HG03159 (cell line): Measurements from ENCODE around the gene SYP.
"Not testable (repeated sequence)": the region's sequence is repeated elsewhere in the genome, so short reads cannot be mapped to it uniquely, and the experiment has no call there.

Source experiments
- ATAC-seq: cut with Tn5 transposase; IDR thresholded peaks from one replicate; pipeline ENCODE4 v1.9.1; 2021; ENCODE audit warnings: mild to moderate bottlenecking, moderate library complexity; ENCODE audit not compliant: unreplicated experiment

Gene SYP

DNA sequence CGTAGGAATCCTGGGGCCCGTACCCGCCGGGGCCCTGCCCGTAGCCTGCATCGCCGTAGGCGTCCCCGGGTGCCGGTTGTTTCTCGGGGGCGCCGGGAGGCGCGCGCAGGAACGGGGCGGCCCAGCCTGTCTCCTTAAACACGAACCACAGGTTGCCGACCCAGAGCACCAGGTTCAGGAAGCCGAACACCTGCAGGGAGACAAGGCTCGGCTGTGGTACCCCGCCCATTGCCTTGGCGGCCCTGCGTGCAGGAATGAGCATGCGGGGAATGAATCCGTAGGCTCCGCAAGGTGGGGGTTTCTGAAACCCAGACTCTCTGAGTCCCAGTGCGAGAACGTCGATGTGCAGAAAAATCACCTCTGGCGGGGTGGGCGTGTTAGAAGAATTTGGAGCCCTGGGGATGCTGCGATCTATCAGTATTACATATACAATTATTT lies 8.4 kb downstream of the SYP start:
- peak; percentile 12 for ATAC-seq

DNA sequence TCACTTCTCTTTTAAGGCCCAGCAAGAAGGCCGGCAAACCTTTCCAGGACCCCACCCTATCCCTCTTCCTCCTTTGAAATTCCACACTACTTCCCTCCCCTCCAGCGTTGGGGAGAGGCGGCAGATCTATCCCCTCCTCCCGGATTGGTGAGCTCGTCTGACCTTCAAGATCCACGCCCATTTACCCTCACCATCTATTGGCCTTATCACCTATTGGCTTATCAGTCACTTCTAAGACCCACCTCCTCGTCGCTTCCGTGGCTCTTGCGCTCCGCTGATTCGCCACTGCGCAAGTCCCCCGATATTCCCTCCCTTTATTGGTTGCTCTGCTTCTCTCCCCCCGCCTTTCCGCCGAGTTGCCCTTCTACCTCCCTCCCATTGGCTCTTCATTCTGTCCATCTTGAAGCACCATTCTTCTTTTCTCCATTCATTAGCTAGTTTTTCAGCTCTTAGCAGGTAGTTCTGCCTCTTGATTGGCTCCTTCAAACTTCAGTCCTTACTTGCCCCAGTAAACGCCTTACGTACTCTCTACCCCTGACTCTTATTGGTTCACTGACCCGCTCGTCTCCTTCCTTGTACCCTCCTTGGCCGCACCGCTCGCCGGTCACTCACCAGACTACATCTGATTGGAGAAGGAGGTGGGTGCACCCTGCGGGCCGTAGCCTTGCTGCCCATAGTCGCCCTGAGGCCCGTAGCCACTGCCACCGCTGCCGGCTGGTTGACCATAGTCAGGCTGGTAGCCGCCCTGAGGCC lies 9.0 kb downstream of the SYP start:
- ATAC-seq = peak; percentile 87

DNA sequence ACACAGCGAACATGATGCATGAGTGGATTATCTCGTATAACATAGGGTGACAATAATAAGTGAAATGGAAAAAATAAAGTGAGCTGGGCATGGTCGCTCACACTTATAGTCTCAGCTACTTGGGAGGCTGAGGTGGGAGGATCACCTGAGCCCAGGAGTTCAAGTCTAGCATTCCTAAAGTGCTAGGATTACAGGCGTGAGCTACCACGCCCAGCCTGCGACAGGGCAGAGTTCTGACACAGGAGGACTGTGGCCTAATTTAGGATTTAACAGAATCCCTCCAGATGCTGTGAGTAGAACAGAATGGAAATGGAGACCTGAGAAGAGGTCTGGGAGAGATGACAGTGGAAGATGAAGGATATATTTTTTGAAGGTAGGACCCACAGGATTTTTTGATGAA lies 10.4 kb downstream of the SYP start:
- no peak for ATAC-seq

DNA sequence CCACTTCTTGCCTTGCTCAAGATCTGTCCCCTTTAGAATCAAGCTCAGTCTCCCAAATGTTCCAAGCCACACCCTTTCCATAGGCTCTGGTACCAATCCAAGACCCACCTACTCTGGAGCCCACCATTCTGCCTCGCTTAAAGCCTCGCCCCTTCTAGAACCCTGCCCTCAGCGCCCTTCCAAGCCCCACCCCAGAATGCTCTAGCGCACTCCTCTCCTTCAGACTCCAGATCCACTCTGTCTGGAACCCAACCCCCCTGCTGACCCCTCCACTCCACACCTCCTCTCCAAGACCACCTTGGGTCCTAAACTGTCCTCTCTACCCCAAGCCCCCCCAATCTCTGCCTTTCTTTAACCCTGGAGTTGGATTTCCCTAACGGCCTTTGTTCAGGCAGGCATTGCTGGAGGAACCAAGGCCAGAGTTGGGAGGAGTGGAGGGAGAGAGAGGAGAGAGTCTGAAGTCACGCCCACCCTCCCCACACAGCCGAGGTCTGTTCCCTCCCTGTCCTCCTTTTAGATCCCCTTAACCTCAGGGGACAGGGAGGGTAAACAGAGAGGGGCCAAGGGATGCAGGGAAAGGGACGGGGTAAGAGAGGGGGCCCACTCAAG lies 11.4 kb downstream of the SYP start:
- no peak for ATAC-seq

DNA sequence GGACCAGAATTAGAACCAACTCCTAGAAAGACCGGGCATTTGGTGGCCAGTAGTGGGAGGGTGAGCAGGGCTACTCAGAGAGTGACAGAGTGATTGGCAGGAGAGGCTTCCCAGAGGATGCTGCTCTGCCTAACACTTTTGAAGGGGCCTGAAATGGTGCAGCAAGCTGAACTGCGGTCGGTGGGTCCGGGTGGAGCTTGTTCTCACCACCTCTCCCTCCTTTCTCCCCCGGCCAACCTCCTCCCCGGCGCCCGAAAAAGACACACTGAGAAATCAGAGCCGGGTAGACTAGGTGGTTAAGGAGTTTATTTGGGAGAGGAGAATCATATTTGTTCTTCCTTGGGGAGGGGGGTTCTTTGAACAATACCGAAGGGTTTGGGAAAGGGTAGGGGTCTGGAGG lies 12.5 kb downstream of the SYP start:
- no peak for ATAC-seq

DNA sequence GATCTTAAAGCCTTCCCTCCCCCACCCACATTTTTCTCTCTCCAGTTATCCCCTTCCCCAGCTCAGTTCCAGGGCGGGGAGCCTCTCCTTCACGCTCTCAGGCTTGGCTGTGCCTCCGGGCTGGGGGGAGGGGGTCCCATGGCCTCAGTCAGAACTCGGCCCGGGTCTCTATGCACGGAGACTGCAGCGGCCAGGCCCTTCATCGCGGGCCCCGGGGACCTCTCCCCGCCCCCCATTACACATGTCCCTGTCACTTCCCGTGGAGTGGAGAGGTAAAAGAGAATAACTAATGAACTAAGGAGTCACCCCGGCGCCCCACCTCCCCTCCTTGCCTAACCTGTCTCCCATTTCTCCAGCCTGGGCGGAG lies 13.0 kb downstream of the SYP start:
- ATAC-seq = no peak

DNA sequence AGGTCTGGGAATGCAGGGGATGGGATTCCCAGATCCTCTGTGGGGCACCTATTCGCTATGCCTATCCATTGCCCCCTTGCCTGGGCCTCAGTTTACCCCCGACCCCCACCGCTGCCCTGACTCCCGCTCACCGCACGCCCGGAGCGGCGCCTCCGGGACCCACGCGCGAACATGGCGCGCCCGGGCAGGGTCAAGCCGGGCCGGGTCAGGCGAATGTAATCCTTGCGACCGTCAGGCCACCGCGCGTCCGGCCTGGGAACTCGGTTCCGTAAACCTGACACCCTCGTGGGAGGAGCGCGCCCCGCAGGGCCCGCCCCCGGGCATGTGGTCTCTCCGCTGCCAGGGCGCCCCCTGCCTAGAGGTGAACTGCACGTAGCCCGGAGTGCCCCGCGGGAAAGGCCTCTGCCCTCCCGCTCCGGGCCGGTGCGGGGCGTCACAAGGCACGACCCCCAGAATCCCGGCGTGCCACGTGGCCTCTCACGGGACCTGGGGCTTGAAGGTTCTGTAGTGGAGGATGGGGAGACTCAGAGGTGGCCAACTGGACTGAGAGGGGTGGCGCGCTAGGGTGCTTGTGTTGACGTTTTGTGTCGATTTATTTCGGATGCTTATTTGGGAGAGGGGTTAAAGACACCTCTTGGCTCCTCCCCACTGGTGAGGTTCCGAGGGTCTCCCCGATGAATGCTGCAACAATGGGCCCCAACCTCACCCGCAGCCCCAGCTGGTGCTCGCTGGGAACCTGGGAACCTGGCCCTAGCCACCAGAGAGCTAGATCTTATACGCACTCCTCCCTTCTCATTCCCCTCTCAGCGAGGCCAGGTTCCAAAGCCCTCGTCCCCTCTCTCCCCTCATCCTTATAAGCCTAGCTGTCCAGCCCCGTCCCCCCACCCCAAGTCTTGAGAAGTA lies 13.6 kb downstream of the SYP start, which contains the start of gene PRICKLE3:
PRICKLE3 (minus strand) TSS at position 249 of the 903 bp plus-strand sequence; CDS start at position 173, 76 bp downstream.
- ATAC-seq = no peak

DNA sequence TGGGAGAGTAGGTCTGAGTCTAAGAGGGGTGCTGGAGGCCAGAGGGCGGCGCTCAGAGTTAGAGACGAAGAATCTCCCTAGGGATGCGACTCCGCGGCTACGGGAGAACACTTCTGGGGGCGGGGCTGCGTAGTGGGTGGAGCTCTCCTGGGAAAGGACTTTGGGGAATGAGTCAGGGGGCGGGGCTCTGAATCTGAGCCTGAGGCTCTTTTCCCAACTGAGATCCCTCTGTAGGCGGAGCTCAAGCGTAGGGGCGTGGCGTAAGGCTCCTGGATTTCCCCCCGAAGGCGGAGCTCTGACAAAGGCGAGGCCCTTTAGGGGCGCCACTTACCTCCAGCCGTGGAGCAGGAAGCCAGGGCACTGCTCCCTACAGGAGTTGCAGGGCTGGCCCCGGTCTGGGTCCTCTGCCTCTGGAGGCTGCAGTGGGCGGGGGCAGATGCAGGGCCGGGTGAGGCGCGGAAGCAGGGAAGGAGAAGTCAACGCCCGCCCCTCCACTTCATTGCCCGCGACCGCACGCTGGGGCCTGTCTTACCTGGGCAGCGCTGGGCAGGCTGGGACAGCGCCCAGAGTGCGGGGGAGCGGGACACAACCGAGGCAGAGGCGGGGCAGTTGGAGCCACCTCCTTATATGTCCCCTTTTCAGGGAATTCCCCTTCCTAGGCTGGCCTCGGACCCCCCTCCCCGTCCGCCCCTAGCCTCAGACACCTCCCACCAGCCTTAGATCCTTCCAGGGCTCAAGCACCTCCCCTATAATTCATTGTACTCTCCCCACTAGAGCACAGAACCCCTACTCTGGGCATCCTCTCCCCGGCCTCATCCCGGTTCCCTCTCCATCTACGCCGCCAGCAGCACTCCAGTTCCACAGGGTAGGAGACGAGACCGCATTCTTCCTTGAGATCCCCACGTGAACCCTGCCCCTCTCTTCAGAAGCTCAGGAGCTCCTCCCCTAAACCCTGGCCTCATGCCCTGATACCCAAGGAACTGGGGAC lies 15.4 kb downstream of the SYP start:
- no peak for ATAC-seq

DNA sequence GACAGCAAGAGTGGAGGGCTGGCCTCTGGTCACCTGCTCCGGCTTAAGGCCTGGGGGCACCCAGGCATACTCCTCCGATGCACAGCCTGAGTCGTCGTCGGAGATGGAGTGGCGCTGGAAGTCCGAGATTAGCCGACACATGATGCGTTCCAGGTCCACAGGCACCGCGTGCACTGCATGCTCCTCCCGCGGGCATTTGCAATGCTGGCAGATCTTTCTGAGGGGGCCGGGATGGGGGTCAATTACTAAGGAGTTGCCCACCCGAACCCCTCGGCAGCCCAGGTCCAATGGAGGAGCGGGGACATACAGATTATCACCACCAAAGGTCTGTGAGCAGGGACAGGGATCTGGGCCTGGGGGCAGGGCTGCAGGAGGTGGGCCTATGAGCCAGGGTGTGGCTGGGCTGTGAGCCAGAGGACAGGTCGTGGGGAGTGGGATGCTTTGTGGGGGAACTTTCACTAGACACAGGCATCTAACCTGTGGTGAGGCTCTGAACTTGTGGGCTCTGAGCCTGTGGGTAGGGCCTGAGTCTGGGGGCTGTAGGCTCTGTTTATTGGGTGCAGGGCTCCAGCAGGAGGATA lies 16.2 kb downstream of the SYP start:
- ATAC-seq = no peak

DNA sequence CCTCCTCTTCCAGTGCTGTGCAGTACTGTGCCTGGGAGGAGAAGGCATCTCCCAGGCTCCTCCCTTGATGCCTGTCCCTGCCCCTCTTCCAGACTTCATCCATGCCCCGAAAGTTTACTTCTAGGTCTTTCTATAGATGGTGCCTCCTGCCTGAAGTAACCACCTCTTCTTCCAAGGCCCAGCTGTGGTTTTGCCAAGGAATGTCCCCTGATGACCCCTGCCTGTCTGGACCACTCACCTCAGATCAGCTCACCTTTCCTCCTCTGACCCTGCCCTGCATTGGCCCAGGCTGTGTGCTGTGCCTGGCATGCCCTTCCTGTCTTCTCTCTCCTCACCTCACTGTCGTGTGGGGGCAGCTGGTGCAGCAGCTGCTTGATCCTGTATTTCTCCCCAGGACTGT lies 20.6 kb downstream of the SYP start:
- no peak for ATAC-seq

DNA sequence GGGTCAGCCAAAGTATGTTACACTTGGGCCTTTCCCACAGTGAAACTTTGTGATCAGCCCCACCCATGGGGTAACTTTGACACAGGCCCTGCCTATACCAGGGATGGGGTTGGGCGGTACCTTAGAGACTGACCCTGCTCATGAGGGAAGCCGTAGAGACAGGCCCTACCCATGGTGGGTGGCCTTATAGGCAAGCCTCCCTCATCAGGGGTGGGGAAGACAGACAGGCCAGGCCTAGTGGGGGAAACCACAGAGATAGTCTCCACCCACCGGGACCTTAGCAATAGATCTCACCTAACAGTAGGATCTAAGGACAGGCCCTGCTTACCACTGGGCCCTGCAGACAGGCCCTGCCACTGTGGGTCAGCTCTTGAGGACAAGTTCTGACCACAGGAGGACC lies 21.5 kb downstream of the SYP start:
- ATAC-seq = no peak

DNA sequence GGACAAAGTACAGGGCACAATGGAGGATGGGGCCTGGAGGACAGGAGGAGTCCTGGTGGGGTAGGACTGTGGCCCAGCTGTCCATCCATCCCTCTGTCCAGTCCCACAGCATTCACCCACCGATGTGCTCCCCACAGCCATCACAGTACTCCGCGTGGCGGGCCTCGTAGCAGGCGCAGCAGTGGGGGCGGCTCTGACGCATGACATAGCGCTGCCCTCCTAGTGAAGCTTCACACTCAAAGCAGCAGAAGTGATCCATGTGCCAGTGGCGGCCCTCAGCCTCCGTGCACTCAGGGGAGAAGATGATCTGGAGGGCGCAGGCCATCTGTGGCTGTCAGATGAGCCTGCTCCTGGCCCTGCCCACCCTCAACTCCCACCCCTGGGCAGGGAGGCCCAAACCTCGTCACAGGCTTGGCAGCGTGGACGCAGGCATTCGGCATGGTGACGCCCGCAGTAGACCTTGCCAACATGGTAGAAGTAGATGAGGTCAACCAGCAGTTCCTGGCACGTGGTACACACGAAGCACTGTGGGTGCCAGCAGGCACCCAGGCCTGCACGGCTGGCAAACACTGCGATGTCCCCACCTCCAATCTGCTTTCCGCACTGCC lies 22.0 kb downstream of the SYP start:
- ATAC-seq = no peak

DNA sequence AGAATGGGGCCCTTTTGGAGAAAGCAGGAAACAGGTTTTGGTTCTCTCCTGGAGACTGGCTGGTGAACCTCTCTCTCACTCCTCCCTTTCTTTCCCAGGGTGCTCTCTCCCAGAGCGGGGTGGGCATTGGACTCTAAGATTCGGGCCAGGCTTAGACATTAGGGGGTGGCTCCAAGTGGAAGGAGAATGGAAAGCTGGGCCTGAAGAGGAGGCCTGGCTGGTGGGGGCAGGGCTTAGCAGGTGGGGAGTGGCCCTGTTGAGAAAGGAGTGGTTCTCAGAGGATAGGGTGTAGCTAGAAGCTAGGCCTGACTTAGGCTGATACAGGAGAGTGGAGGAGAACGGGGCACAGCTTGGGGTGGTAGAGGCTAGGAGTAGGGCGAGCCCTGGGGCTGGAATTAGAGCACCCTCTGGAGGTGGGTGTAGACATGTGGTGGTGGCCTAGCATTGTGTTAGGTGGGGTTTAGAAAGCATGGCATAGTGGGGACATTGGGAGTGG lies 22.6 kb downstream of the SYP start:
- ATAC-seq = no peak

DNA sequence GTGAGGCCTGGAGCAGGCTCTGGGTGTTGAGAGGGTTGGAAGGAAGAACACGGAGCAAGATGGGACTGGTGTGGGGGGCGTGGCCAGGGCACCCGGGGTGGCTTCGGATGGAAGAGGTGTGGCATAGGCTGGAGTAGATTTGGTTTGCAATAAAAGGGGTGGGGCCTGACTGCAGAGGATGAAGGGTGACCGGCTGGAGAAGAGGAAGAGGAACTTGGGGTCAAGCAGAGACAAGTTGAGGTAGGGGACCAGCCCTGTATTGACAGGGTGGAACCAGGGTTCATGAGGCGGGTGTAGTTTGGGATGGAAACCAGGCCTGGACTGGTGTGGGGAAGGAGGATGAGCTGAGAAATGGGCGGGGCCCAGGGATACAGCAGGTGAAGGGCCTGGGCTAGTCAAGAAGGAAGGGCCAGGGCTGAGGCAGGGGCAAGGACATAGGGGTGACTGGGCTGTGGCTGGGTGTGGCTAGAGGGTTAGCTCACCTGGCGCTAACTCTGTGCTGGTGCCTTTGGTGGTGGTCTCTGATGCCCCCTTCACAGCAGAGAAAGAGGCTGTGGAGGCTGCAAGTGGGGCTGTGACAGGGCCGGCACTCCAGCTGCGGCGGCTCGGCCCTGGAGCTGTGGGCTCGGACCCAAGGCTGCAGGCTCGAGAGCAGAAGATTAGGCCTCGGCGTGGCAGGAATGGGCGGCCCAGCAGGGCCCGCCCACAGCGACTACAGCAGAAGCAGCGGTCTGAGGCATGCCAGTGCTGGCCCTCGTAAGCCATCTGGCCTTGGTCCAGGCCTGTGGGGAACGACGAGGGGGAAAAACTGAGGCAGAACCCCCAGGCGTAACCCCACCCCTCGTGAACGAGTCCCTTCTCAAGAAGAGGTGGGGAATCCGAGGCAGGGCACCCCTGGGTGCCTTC lies 23.3 kb downstream of the SYP start:
- ATAC-seq = no peak

DNA sequence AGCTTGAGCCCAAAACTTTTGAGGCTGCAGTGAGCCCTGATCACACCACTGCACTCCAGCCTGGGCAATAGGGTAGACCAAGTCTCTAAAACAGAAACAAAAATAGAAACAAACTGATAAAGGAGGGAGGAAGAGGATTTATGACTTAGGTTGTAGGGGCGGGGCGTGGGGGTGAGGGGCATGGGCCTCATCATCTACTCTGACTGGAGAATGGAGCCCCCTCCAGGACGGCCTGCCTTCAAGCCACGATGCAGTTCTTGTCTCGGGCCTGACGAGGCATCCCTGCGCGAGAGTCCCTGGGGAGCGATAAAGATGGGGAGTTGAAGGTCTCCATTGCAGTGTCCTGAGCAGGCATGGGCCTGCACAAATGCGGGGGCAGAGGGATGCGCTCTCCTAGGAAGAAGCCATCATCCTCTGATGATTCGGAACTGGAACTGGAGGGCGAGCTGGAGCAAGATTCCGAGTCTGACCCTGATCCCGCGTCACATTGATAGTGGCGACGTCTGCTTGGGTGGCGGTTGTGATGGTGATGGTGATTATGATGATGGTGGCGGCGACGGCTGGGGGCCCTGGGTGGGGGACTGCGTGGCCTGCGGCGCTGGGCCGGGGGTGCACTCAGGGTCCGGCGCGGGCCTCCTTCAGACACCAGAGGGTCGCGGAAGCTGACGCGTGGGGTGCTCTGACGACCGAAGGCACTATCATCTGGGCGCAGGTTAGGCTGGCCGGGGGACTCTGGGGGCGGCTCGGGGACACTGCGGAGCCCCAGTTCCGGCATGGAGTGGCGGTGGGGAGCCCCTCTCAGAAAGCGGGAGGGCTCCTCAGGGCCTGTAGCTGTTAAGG lies 24.3 kb downstream of the SYP start:
- ATAC-seq = no peak

DNA sequence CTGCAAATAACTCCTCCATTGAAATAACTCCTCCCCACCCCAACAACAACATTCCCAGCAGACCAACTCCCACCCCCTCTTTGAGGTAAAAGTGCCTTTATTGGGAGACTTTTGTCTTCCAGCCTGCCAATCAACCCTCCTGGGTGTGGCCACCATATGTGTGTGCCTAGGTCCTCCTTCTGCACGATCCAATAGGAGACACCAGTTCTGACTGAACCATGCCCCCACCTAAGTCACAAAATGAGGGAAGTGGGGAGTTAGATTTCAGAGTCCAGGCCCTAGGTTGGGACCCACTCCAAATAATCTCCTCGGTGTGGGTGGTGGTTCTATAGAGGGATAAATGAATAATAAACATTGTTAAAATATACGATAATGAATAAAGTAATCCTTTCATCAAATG lies 25.3 kb downstream of the SYP start:
- ATAC-seq = no peak

DNA sequence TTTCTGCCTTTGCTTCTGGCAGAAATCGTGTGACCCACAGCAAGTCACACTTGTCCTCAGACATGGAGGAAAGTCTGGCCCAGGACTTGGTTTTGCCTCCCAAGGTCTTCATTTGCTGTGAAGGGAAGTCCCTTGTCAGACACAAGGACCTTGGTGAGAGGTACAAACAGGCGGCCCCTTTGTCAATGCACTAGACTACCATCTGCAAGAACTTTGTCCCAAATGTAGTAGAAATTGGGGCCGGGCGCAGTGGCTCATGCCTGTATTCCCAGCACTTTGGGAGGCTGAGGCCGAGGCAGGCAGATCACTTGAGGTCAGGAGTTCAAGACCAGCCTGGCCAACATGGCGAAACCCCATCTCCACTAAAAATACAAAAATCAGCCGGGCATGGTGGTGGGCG lies 26.4 kb downstream of the SYP start:
- not testable (repeated sequence) for ATAC-seq
